ENCODE data around the gene AASS. TPM values are rescaled to one million over a fixed set of nuclear protein-coding genes. Genes with fewer than 3 reads are reported as not detected.

The AASS gene
- total RNA-seq, 1 experiment from 2014 or later, result 11.3 TPM

GRCh38 chr7:122161628-122162027, 17.6 kb upstream of the AASS start:
- POLR2A ChIA-PET, result no interaction called here

GRCh38 chr7:122155566-122155965, 11.5 kb upstream of the AASS start:
- POLR2A ChIA-PET, result no interaction called here
- Mint-ChIP-seq H3K27ac (ENCODE audit: unreplicated experiment) (no peak overlapping the region), H3K4me3 (ENCODE audit: unreplicated experiment) (no peak overlapping the region), H3K36me3 (ENCODE audit: insufficient read depth, unreplicated experiment) (no peaks in the 10 kb centered on the region), H3K4me1 (ENCODE audit: low read depth, unreplicated experiment) (peaks cover 19% of the 10 kb centered on the region), H3K27me3 (ENCODE audit: insufficient read depth, unreplicated experiment) (no peaks in the 10 kb centered on the region), H3K9me3 (ENCODE audit: unreplicated experiment) (no peaks in the 10 kb centered on the region)
- H3K36me3 ChIP-seq (ENCODE audit: control insufficient read depth, insufficient read depth, low read length), result no peaks in the 10 kb centered on the region
- CTCF ChIA-PET, result interaction anchor here (0.8 kb wide), 1 partner anchor 11 kb away, joined by 3 read pairs; no protein-coding TSS in a partner anchor
- no peak overlapping the region for H3K4me3 ChIP-seq (ENCODE audit: low read depth, low read length)
- TF ChIP-seq CTCF (IDR thresholded peaks at IDR 0.05; ENCODE audit: insufficient read depth in 1 of 2, low read depth in 1 of 2, low read length in 1 of 2, severe bottlenecking in 1 of 2, unreplicated experiment in 1 of 2), result no peak
- intact Hi-C loops (cut with micrococcal nuclease; ENCODE audit: unreplicated experiment), result no loop called here
- no TSS peak for BruUV-seq (replicated peaks)
- DNase-seq, result no peak
- no peaks in the 10 kb centered on the region for H3K9me3 ChIP-seq
- H3K4me1 ChIP-seq, result peaks cover 5% of the 10 kb centered on the region
- H3K27me3 ChIP-seq (replicated peaks; ENCODE audit: control insufficient read depth, insufficient read depth, low read length), result no peaks in the 10 kb centered on the region

More at GRCh38 chr7:122161628-122162027, 17.6 kb upstream of the AASS start:
- intact Hi-C loops (cut with micrococcal nuclease; ENCODE audit: unreplicated experiment), result loop anchor here (1.0 kb wide), 1 partner anchor 17 kb away; the partner anchor contains the start of gene AASS
- Mint-ChIP-seq H3K4me1 (ENCODE audit: low read depth, unreplicated experiment) (peaks cover 20% of the 10 kb centered on the region), H3K4me3 (ENCODE audit: unreplicated experiment) (peak overlapping the region; percentile 50), H3K27ac (ENCODE audit: unreplicated experiment) (peak overlapping the region; percentile 90), H3K9me3 (ENCODE audit: unreplicated experiment) (no peaks in the 10 kb centered on the region), H3K27me3 (ENCODE audit: insufficient read depth, unreplicated experiment) (no peaks in the 10 kb centered on the region), H3K36me3 (ENCODE audit: insufficient read depth, unreplicated experiment) (no peaks in the 10 kb centered on the region)
- DNase-seq, result peak in 1 of 2 experiments; percentile 10
- TF ChIP-seq CTCF (IDR thresholded peaks at IDR 0.05; ENCODE audit: insufficient read depth in 1 of 2, low read depth in 1 of 2, low read length in 1 of 2, severe bottlenecking in 1 of 2, unreplicated experiment in 1 of 2), result no peak
- H3K27me3 ChIP-seq (replicated peaks; ENCODE audit: control insufficient read depth, insufficient read depth, low read length), result no peaks in the 10 kb centered on the region
- no TSS peak for BruUV-seq (replicated peaks)
- peaks cover 40% of the 10 kb centered on the region for H3K4me1 ChIP-seq
- no peaks in the 10 kb centered on the region for H3K9me3 ChIP-seq
- H3K4me3 ChIP-seq (ENCODE audit: low read depth, low read length), result no peak overlapping the region
- no peaks in the 10 kb centered on the region for H3K36me3 ChIP-seq (ENCODE audit: control insufficient read depth, insufficient read depth, low read length)
- CTCF ChIA-PET, result no interaction called here

- Histone ChIP-seq H3K4me3 (ENCODE audit: low read depth, low read length) (no peak overlapping the region), H3K27me3 (replicated peaks; ENCODE audit: control insufficient read depth, insufficient read depth, low read length) (no peaks in the 10 kb centered on the region), H3K36me3 (ENCODE audit: control insufficient read depth, insufficient read depth, low read length) (no peaks in the 10 kb centered on the region), H3K9me3 (no peaks in the 10 kb centered on the region), H3K4me1 (peaks cover 24% of the 10 kb centered on the region)
- DNase-seq, result no peak
- CTCF ChIA-PET, result no interaction called here
- no peak for TF ChIP-seq CTCF (IDR thresholded peaks at IDR 0.05; ENCODE audit: insufficient read depth in 1 of 2, low read depth in 1 of 2, low read length in 1 of 2, severe bottlenecking in 1 of 2, unreplicated experiment in 1 of 2)
- H3K27me3 Mint-ChIP-seq (ENCODE audit: insufficient read depth, unreplicated experiment), result no peaks in the 10 kb centered on the region
- H3K4me1 Mint-ChIP-seq (ENCODE audit: low read depth, unreplicated experiment), result peaks cover 27% of the 10 kb centered on the region
- POLR2A ChIA-PET, result no interaction called here
- no peak overlapping the region for H3K27ac Mint-ChIP-seq (ENCODE audit: unreplicated experiment)
- no TSS peak for BruUV-seq (replicated peaks)
- peaks cover 7% of the 10 kb centered on the region for H3K36me3 Mint-ChIP-seq (ENCODE audit: insufficient read depth, unreplicated experiment)
- H3K9me3 Mint-ChIP-seq (ENCODE audit: unreplicated experiment), result no peaks in the 10 kb centered on the region
- H3K4me3 Mint-ChIP-seq (ENCODE audit: unreplicated experiment), result no peak overlapping the region
- intact Hi-C loops (cut with micrococcal nuclease; ENCODE audit: unreplicated experiment), result no loop called here
These were observed 4.8 kb upstream of the AASS start for GRCh38 chr7:122148878-122149277.
